Calu3 (cell line): ENCODE results near the gene PDF. TPM values are rescaled to one million over a fixed set of nuclear protein-coding genes. Genes with fewer than 3 reads are reported as not detected.

Source experiments
- BruUV-seq: library from RNA; stranded (reverse); fragments of 400-500 nt; replicated peaks from 2 replicates; lab custom pipeline; 2021; lab: Mats Ljungman, UMichigan
- CTCF ChIA-PET: fragments of 300-600 bp; sonication (Branson Sonifier 250); formaldehyde crosslinking; loops from one replicate; lab custom pipeline; 2022; ENCODE audit warnings: antibody characterized with exemption; lab: Charles Lee
- DNase-seq: peaks from one replicate; pipeline ENCODE4 v3.0.0; 2022
- H3K27ac Mint-ChIP-seq: one replicate; pipeline ENCODE4 v1.8.0; 2022; ENCODE audit warnings: mixed read lengths; ENCODE audit not compliant: unreplicated experiment
- H3K27me3 Mint-ChIP-seq: one replicate; pipeline ENCODE4 v1.8.0; 2022; ENCODE audit warnings: mixed read lengths; ENCODE audit not compliant: unreplicated experiment
- H3K36me3 Mint-ChIP-seq: one replicate; pipeline ENCODE4 v1.8.0; 2022; ENCODE audit warnings: mild to moderate bottlenecking, moderate library complexity, mixed read lengths; ENCODE audit not compliant: insufficient read depth, unreplicated experiment
- H3K4me1 Mint-ChIP-seq: one replicate; pipeline ENCODE4 v1.8.0; 2022; ENCODE audit warnings: mild to moderate bottlenecking, low read depth, mixed read lengths; ENCODE audit not compliant: unreplicated experiment
- H3K4me3 Mint-ChIP-seq: one replicate; pipeline ENCODE4 v1.8.0; 2022; ENCODE audit warnings: mild to moderate bottlenecking, low read depth, moderate library complexity, mixed read lengths; ENCODE audit not compliant: unreplicated experiment
- H3K9me3 Mint-ChIP-seq: one replicate; pipeline ENCODE4 v1.8.0; 2022; ENCODE audit warnings: low read depth, mixed read lengths; ENCODE audit not compliant: unreplicated experiment
- intact Hi-C: fragments of 100-400 bp; cut with micrococcal nuclease; formaldehyde crosslinking; loops from one replicate; pipeline ENCODE4 v1.10.0; 2022; ENCODE audit not compliant: unreplicated experiment
- total RNA-seq: library from RNA; stranded (reverse); gene quantifications from 2 replicates; pipeline ENCODE4 v1.2.3, GENCODE V29; 2022
- TF ChIP-seq, protein P1 (sequence below): fragments of 200-600 bp; IDR thresholded peaks from one replicate; pipeline ENCODE4 v1.8.0; 2022; ENCODE audit warnings: antibody characterized with exemption; ENCODE audit not compliant: unreplicated experiment

Gene PDF
- total RNA-seq, 1 experiment from 2014 or later = 25.5 TPM

DNA sequence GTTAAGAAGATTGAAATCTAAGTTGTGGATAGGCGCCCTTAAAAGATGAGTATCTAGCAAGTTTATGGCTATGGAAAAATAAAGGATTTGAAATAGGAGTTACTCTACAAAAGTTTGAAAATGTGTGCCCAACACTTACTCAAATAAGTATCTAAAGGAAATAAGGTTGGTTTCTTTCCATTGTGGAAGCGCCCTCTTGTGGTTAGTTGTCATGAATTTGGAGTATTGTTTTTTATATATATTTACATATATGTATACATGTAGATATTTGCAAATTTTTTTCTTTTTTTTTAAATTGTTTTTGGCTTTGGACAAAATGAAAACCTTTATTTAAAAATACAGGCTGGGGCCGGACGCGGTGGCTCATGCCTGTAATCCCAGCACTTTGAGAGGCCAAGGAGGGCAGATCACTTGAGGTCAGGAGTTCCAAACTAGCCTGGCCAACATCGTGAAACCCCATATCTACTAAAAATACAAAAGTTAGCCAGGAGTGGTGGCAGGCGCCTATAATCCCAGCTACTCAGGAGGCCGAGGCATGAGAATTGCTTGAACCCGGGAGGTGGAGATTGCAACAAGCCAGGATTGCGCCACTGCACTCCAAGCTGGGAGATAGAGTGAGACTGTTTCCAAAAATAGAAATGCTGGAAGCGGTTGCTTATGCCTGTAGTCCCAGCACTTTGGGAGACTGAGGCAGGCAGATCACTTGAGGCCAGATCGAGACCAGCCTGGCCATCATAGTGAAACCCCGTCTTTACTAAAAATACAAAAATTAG lies 43.3 kb downstream of the PDF start:
- peak; percentile 56 for DNase-seq
- TF ChIP-seq, protein P1, sequence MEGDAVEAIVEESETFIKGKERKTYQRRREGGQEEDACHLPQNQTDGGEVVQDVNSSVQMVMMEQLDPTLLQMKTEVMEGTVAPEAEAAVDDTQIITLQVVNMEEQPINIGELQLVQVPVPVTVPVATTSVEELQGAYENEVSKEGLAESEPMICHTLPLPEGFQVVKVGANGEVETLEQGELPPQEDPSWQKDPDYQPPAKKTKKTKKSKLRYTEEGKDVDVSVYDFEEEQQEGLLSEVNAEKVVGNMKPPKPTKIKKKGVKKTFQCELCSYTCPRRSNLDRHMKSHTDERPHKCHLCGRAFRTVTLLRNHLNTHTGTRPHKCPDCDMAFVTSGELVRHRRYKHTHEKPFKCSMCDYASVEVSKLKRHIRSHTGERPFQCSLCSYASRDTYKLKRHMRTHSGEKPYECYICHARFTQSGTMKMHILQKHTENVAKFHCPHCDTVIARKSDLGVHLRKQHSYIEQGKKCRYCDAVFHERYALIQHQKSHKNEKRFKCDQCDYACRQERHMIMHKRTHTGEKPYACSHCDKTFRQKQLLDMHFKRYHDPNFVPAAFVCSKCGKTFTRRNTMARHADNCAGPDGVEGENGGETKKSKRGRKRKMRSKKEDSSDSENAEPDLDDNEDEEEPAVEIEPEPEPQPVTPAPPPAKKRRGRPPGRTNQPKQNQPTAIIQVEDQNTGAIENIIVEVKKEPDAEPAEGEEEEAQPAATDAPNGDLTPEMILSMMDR = peak; percentile 76
- no peak overlapping the region for H3K27ac Mint-ChIP-seq
- H3K27me3 Mint-ChIP-seq = no peaks in the 10 kb centered on the region
- H3K9me3 Mint-ChIP-seq = no peaks in the 10 kb centered on the region
- no peak overlapping the region for H3K4me3 Mint-ChIP-seq
- H3K36me3 Mint-ChIP-seq = no peaks in the 10 kb centered on the region
- no peaks in the 10 kb centered on the region for H3K4me1 Mint-ChIP-seq
- intact Hi-C loops = loop anchor here (1.0 to 5.0 kb wide), 2 partner anchors 137 to 440 kb away; no protein-coding TSS in a partner anchor
- CTCF ChIA-PET = interaction anchor here (0.5 to 0.6 kb wide), 2 partner anchors 259 to 439 kb away, joined by 3 to 5 read pairs; no protein-coding TSS in a partner anchor
- no TSS peak for BruUV-seq

DNA sequence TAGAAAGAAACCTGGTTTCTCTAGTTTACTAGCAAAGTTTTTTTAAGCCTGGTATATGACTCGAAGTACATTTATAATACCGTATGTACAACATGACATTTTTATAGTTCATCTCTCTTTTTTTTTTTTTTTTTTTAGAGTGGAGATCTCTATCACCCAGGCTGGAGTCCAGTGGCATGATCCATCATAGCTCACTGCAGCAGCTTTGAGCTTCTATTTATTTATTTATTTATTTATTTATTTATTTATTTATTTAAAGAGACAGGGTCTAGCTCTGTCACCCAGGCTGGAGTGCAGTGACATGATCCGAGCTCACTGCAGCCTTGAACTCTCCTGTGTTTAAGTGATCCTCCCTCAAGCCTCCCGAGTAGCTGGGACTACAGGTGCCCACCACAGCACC lies 45.1 kb downstream of the PDF start:
- H3K9me3 Mint-ChIP-seq = no peaks in the 10 kb centered on the region
- no peak overlapping the region for H3K27ac Mint-ChIP-seq
- no peaks in the 10 kb centered on the region for H3K36me3 Mint-ChIP-seq
- H3K27me3 Mint-ChIP-seq = no peaks in the 10 kb centered on the region
- no peaks in the 10 kb centered on the region for H3K4me1 Mint-ChIP-seq
- no peak overlapping the region for H3K4me3 Mint-ChIP-seq
- DNase-seq = no peak
- CTCF ChIA-PET = interaction anchor here (0.6 to 2.2 kb wide), 4 partner anchors 14 to 438 kb away, joined by 3 to 12 read pairs (median 4); no protein-coding TSS in a partner anchor
- TF ChIP-seq, protein P1 = no peak
- no TSS peak for BruUV-seq
- intact Hi-C loops = loop anchor here (5.0 kb wide), 1 partner anchor 438 kb away; no protein-coding TSS in a partner anchor

DNA sequence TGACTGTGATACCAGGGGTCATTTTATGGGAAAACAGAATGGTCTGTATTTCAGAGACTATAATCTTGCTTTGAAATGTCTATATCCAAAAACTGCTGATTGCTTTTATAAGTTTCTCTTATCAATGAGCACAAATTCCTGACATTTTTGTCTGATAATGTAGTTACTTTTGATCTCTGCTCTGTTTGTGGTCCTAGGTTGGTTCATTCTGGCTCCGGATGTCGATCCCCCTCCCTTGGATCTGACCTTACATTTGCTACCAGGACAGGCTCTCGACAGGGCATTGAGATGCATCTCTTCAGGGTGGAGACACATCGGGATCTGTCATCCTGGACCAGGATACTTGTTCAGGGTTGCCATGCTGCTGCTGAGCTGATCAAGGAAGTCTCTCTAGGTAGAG lies 46.5 kb downstream of the PDF start:
- no peaks in the 10 kb centered on the region for H3K9me3 Mint-ChIP-seq

DNA sequence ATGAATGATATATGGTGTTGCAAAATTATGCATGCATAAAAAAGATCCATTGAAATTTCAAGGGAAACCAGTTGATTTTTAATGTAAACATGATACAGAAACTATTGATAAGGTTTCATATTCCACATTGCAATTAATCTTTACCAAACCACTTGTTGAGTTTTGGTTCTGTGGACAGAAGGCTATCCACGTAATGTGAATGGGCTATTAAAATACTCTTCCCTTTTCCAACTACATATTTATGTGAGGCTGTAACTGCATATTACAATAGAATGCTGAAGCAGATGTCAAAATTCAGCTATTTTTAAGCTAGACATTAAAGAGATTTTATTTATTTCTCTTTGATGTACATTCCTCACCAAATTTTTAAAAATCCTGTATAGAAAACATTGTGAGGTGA lies 53.0 kb downstream of the PDF start:
- H3K4me1 Mint-ChIP-seq = no peaks in the 10 kb centered on the region
- H3K27ac Mint-ChIP-seq = no peak overlapping the region
- H3K9me3 Mint-ChIP-seq = no peaks in the 10 kb centered on the region
- CTCF ChIA-PET = no interaction called here
- intact Hi-C loops = no loop called here
- no TSS peak for BruUV-seq
- DNase-seq = no peak
- no peak overlapping the region for H3K4me3 Mint-ChIP-seq
- no peaks in the 10 kb centered on the region for H3K27me3 Mint-ChIP-seq
- no peaks in the 10 kb centered on the region for H3K36me3 Mint-ChIP-seq
- TF ChIP-seq, protein P1 = no peak

More for the DNA sequence above, 46.5 kb downstream of the PDF start:
- H3K36me3 Mint-ChIP-seq = no peaks in the 10 kb centered on the region
- intact Hi-C loops = no loop called here
- H3K27ac Mint-ChIP-seq = no peak overlapping the region
- no peaks in the 10 kb centered on the region for H3K27me3 Mint-ChIP-seq
- TF ChIP-seq, protein P1 = no peak
- BruUV-seq = no TSS peak
- no peaks in the 10 kb centered on the region for H3K4me1 Mint-ChIP-seq
- DNase-seq = no peak
- no peak overlapping the region for H3K4me3 Mint-ChIP-seq
- CTCF ChIA-PET = no interaction called here

Other genes starting within 250 kb of the PDF start
- 29.8 and 33.2 TPM in 2 replicates for gene HAS3, start 224.9 kb downstream of the PDF start, total RNA-seq
- gene CHTF8, start 198.0 kb downstream of the PDF start, total RNA-seq = 131 and 146 TPM in 2 replicates
- 113 and 116 TPM in 2 replicates for gene UTP4, start 197.9 kb downstream of the PDF start, total RNA-seq
- gene SNTB2, start 143.4 kb downstream of the PDF start, total RNA-seq = 27.5 and 29.3 TPM in 2 replicates
- gene VPS4A, start 19.2 kb downstream of the PDF start, total RNA-seq = 31.4 and 34.4 TPM in 2 replicates
- gene COG8, start 9.0 kb upstream of the PDF start, total RNA-seq = 55.0 and 57.4 TPM in 2 replicates
- 55.8 and 59.8 TPM in 2 replicates for gene NIP7, start 9.2 kb upstream of the PDF start, total RNA-seq
- 1.4 and 1.7 TPM in 2 replicates for gene TMED6, start 21.2 kb upstream of the PDF start, total RNA-seq
- gene TERF2, start 55.4 kb upstream of the PDF start, total RNA-seq = 38.2 and 39.4 TPM in 2 replicates
- gene CYB5B, start 94.0 kb upstream of the PDF start, total RNA-seq = 177 and 179 TPM in 2 replicates
- 57.9 and 64.3 TPM in 2 replicates for gene NFAT5, start 235.4 kb upstream of the PDF start, total RNA-seq